Measurements from ENCODE around the gene ZNF732.
"Not testable (repeated sequence)": the region's sequence is repeated elsewhere in the genome, so short reads cannot be mapped to it uniquely, and the experiment has no call there.

The ZNF732 gene

GRCh38 chr4:304969-305680 lies at the start of gene ZNF732:
ZNF732 (minus strand) TSS chr4:305474; CDS start chr4:305310, 164 bp downstream.
- no peak for DNase-seq

GRCh38 chr4:340011-340410 lies 34.7 kb upstream of the ZNF732 start:
- DNase-seq: no peak

- DNase-seq: no peak
Measured at GRCh38 chr4:338759-339097, 33.5 kb upstream of the ZNF732 start.

GRCh38 chr4:337932-338758 lies 32.9 kb upstream of the ZNF732 start:
- no peak for DNase-seq

- DNase-seq: peak; percentile 98
Measured at GRCh38 chr4:337143-337931, 32.1 kb upstream of the ZNF732 start, which contains the start of gene ZNF141. ZNF141 (plus strand) TSS chr4:337814; CDS start chr4:337984, 170 bp downstream.

GRCh38 chr4:336893-337142 lies 31.5 kb upstream of the ZNF732 start:
- DNase-seq: no peak

- peak; percentile 23 for DNase-seq
Measured at GRCh38 chr4:336099-336892, 31.0 kb upstream of the ZNF732 start.

- DNase-seq: no peak
Measured at GRCh38 chr4:335515-335914, 30.2 kb upstream of the ZNF732 start.

GRCh38 chr4:328729-329128 lies 23.5 kb upstream of the ZNF732 start:
- no peak for DNase-seq

GRCh38 chr4:314296-314903 lies 9.1 kb upstream of the ZNF732 start:
- no peak for DNase-seq

- no peak for DNase-seq
Measured at GRCh38 chr4:309807-310206, 4.5 kb upstream of the ZNF732 start.

GRCh38 chr4:306551-306961 lies 1.3 kb upstream of the ZNF732 start:
- no peak for DNase-seq

GRCh38 chr4:304516-304915 lies 758 bp downstream of the ZNF732 start:
- DNase-seq: not testable (repeated sequence)

GRCh38 chr4:302381-302780 lies 2.9 kb downstream of the ZNF732 start:
- no peak for DNase-seq

- DNase-seq: no peak
Measured at GRCh38 chr4:294732-295131, 10.5 kb downstream of the ZNF732 start.

GRCh38 chr4:288891-289290 lies 16.4 kb downstream of the ZNF732 start:
- DNase-seq: no peak

- no peak for DNase-seq
Measured at GRCh38 chr4:273309-274017, 31.8 kb downstream of the ZNF732 start.

GRCh38 chr4:271492-272103 lies 33.7 kb downstream of the ZNF732 start:
- no peak for DNase-seq

GRCh38 chr4:259240-259639 lies 46.0 kb downstream of the ZNF732 start:
- not testable (repeated sequence) for DNase-seq

- no peak for DNase-seq
Measured at GRCh38 chr4:256492-256891, 48.8 kb downstream of the ZNF732 start.

Data from 8988T (cell line).